ENCODE results near the gene PLXNA4. TPM values are rescaled to one million over a fixed set of nuclear protein-coding genes. Genes with fewer than 3 reads are reported as not detected.

PLXNA4 gene
- total and polyA plus RNA-seq, 3 donors from 2014 or later = 3.4 to 5.5 (median 3.8) TPM

- Histone ChIP-seq H3K4me1 (no peaks in the 10 kb centered on the region), H3K27ac (no peak overlapping the region), H3K9me3 (no peaks in the 10 kb centered on the region), H3K36me3 (ENCODE audit: low read depth, missing control alignments) (no peaks in the 10 kb centered on the region), H3K27me3 (no peaks in the 10 kb centered on the region), H3K4me3 (no peak overlapping the region)
- no peak for TF ChIP-seq CTCF (IDR thresholded peaks at IDR 0.05)
- no peak for TF ChIP-seq POLR2A (IDR thresholded peaks at IDR 0.05)
- DNase-seq = no peak
- intact Hi-C loops (cut with DNase I; ENCODE audit: low total_unique reads) = no loop called here
- WGBS, 2 donors = 73 to 86% methylated on average over 8 of the region's 8 CpGs
These were observed 38.7 kb downstream of the PLXNA4 start for GRCh38 chr7:132537456-132538145.

DNA sequence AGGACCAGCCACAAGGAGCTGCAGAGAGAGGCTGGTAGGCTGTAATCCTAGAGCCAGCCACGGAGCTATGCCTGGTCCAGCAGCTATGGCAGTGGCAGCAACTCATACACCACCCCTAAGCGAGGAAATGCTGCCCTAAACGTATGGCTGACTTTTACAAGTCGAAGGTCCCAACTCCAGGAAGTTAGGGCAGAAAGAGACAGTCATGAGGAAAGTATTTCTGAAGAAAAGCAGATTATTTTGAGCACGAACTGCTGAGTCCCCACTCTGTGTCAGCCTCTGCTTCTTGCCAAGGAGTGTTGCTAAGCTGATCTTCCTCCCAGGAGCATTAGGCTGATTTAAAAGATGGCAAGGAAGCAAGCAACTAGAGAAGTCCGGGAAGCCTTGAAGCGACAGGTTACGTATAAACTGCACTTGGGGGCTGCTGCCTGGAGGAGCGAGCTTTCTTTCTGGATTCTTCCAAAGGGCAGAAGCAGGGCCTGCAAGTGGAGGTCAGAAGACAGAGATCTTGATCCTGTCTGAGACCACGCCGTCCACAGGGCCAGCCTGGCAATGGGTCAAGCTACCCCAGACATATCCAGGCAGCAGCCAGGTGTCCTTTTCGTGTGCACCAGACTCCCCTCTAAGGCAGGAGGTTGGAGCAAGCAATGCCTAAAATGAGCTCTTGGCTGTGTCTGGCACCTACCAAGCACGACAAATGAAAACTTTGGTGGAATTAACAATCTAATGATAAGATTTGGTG lies 39.4 kb downstream of the PLXNA4 start:
- intact Hi-C loops (cut with DNase I; ENCODE audit: low total_unique reads) = no loop called here
- DNase-seq = no peak
- TF ChIP-seq POLR2A (IDR thresholded peaks at IDR 0.05) (no peak), CTCF (IDR thresholded peaks at IDR 0.05) (no peak)
- WGBS, 2 donors = 90% methylated on average over 12 to 13 of the region's 13 CpGs
- Histone ChIP-seq H3K4me3 (no peak overlapping the region), H3K4me1 (no peaks in the 10 kb centered on the region), H3K27me3 (no peaks in the 10 kb centered on the region), H3K9me3 (no peaks in the 10 kb centered on the region), H3K36me3 (ENCODE audit: low read depth, missing control alignments) (no peaks in the 10 kb centered on the region), H3K27ac (no peak overlapping the region)

DNA sequence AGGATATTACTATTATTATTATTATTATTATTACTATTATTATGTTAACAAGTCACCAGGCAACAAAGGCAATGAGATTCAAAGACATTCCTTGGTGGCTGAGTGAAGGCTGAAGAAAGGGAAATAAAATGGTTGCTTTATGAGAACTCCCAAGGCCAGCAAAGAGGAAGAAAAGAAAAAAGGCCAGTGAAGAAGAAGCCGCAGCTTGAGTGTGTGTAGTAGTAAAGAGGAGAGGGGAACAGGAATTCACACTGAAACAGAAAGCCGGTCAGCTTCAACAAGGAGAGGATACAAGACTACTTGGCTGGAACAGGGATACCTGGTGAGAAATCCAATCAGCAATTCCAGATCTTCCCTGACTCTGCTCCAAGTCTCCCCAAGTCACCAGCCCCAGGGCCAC lies 42.4 kb downstream of the PLXNA4 start:
- intact Hi-C loops (cut with DNase I; ENCODE audit: low total_unique reads) = no loop called here
- Histone ChIP-seq H3K36me3 (ENCODE audit: low read depth, missing control alignments) (no peaks in the 10 kb centered on the region), H3K9me3 (no peaks in the 10 kb centered on the region), H3K27me3 (no peaks in the 10 kb centered on the region), H3K4me1 (no peaks in the 10 kb centered on the region), H3K27ac (no peak overlapping the region), H3K4me3 (no peak overlapping the region)
- DNase-seq = no peak
- WGBS, 2 donors = 71 to 89% methylated on average over 2 of the region's 2 CpGs
- no peak for TF ChIP-seq CTCF (IDR thresholded peaks at IDR 0.05)
- TF ChIP-seq POLR2A (IDR thresholded peaks at IDR 0.05) = no peak

DNA sequence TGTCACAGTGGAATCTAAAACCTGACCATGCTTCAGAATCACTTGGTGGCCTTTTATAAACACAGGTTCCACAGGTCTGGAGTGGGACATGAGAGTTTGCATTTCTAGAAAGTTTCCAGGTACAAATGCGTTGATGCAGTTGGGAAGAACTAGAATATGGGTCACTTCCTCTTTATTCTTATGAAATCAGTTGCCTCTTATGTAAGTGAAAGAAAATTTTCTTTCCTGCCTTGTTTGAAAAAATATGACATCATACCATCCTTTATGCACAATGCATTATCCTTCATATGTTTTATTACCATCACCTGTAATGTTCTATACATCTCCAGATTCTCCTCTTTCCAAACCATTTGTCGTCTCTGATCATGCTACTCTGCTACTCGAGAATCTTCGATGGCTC lies 44.0 kb downstream of the PLXNA4 start:
- intact Hi-C loops (cut with DNase I; ENCODE audit: low total_unique reads) = no loop called here
- H3K9me3 ChIP-seq = no peaks in the 10 kb centered on the region
- no peaks in the 10 kb centered on the region for H3K27me3 ChIP-seq
- 81 to 94% methylated on average over 4 of the region's 4 CpGs for WGBS, 2 donors
- no peak for TF ChIP-seq CTCF (IDR thresholded peaks at IDR 0.05)
- no peak for TF ChIP-seq POLR2A (IDR thresholded peaks at IDR 0.05)
- no peak overlapping the region for H3K27ac ChIP-seq
- no peaks in the 10 kb centered on the region for H3K36me3 ChIP-seq (ENCODE audit: low read depth, missing control alignments)
- DNase-seq = no peak
- H3K4me3 ChIP-seq = no peak overlapping the region
- H3K4me1 ChIP-seq = no peaks in the 10 kb centered on the region
